Spleen (tissue), 11 donors: ENCODE data around the gene PLXNA2. TPM values are rescaled to one million over a fixed set of nuclear protein-coding genes. Genes with fewer than 3 reads are reported as not detected.

Experiments
- DNase-seq: peaks from one replicate; pipeline ENCODE4 v3.0.0-alpha.2; 2020
- H3K27ac ChIP-seq, 8 donors: fragments of 200-600 bp; sonication (generic) in 7 of 8; 1 replicate in 4 of 8; 2 replicates in 4 of 8; pipeline versions ENCODE4 v1.5.0 to v1.8.0; 2016 to 2021; ENCODE audit warnings: inconsistent platforms in 4 of 8, mild to moderate bottlenecking in 4 of 8, moderate library complexity in 1 of 8
- H3K27me3 ChIP-seq, 7 donors: fragments of 200-600 bp; sonication (generic) in 6 of 7; replicated peaks in 1 of 7; 1 replicate in 4 of 7; 2 replicates in 3 of 7; pipeline versions ENCODE4 v1.5.0 to v1.8.0; 2016 to 2021; ENCODE audit warnings: inconsistent platforms in 3 of 7, mild to moderate bottlenecking in 1 of 7
- H3K36me3 ChIP-seq, 6 donors: fragments of 200-600 bp; sonication (generic) in 5 of 6; 1 replicate in 4 of 6; 2 replicates in 2 of 6; pipeline versions ENCODE4 v1.5.0 to v1.8.0; 2016 to 2021; ENCODE audit warnings: inconsistent platforms in 2 of 6
- H3K4me1 ChIP-seq, 6 donors: fragments of 200-600 bp; sonication (generic) in 5 of 6; 1 replicate in 3 of 6; 2 replicates in 3 of 6; pipeline versions ENCODE4 v1.5.0 to v1.8.0; 2016 to 2021; ENCODE audit warnings: inconsistent platforms in 3 of 6
- H3K4me3 ChIP-seq, 8 donors: fragments of 200-600 bp; sonication (generic) in 7 of 8; 1 replicate in 4 of 8; 2 replicates in 4 of 8; pipeline versions ENCODE4 v1.5.0 to v1.8.0; 2016 to 2021; ENCODE audit warnings: inconsistent platforms in 4 of 8, mild to moderate bottlenecking in 4 of 8, moderate library complexity in 2 of 8
- H3K9me3 ChIP-seq, 8 donors: fragments of 200-600 bp; sonication (generic) in 7 of 8; 1 replicate in 4 of 8; 2 replicates in 4 of 8; pipeline versions ENCODE4 v1.5.0 to v1.8.0; 2016 to 2021; ENCODE audit warnings: inconsistent platforms in 4 of 8
- CTCF ChIP-seq, 11 experiments: fragments of 200-600 bp in 7 of 11; fragments of 450-650 bp in 4 of 11; sonication (generic) in 4 of 11; IDR thresholded peaks in 8 of 11; conservative IDR thresholded peaks in 3 of 11; 1 replicate in 7 of 11; 2 replicates in 4 of 11; pipeline versions ENCODE4 v1.4.0 to v1.8.0; 2016 to 2021; ENCODE audit warnings: antibody characterized with exemption in 11 of 11, inconsistent platforms in 4 of 11, mild to moderate bottlenecking in 1 of 11
- POLR2A ChIP-seq, 3 donors: fragments of 450-650 bp; IDR thresholded peaks; one replicate each; pipeline ENCODE4 v1.5.1; 2017; ENCODE audit warnings: antibody characterized with exemption in 3 of 3, mild to moderate bottlenecking in 1 of 3
- POLR2AphosphoS5 ChIP-seq, 3 donors: sonication (generic); formaldehyde crosslinking; IDR thresholded peaks; one replicate each; pipeline ENCODE4 v1.5.1; 2017; ENCODE audit warnings: antibody characterized with exemption in 3 of 3
- WGBS, 5 donors: extraction: QIAGEN DNeasy Blood & Tissue Kit in 3 of 5; methylation state at CpG; one replicate each; pipeline versions ENCODE4 v1.1.5 to v1.1.7; 2013 to 2018; 5-methylcytosine and 5-hydroxymethylcytosine counted together
- intact Hi-C: fragments of 100-400 bp; cut with DNase I; formaldehyde crosslinking; loops from one replicate; pipeline ENCODE4 v1.15.0; 2023; ENCODE audit warnings: low total_unique reads
- polyA plus RNA-seq, 3 donors: library from polyadenylated mRNA; stranded (reverse); fragments of 200-250 nt; gene quantifications; one replicate each; pipeline ENCODE4 v1.2.1, GENCODE V29; 2013
- total RNA-seq, 7 donors: library from RNA; depleted of rRNA in 3 of 7; stranded (reverse); fragments of >200 nt in 3 of 7; fragmentation: NEBNext Ultra II Directional in 4 of 7; extraction: Animal tissue kit (Norgen Biotek cat#: 25700) in 4 of 7; gene quantifications; one replicate each; pipeline versions ENCODE4 v1.1.0 to v1.2.1, GENCODE V29; 2016 to 2021
- donor health status: healthy with polysubstance abuse.
- donor health status: DM: no; HTN: no; CAD: no; lungs with moderate emphysema.
- donor health status: DM: no; HTN: no; CAD: no.
- donor health status: Bipolar disorder and iron deficiency.
- donor health status: healthy.
- donor health status: DM: no; HTN: no; CAD: no.
- donor health status: DM: yes; HTN: yes; CAD: no.

Gene PLXNA2
- total and polyA plus RNA-seq, 10 donors: 0.93 to 16.9 (median 7.0) TPM

GRCh38 chr1:208154679-208155642, 89.2 kb downstream of the PLXNA2 start:
- WGBS, 5 donors: 79 to 89% (median 83%) methylated on average over 15 of the region's 15 CpGs
- H3K27ac ChIP-seq: no peak overlapping the region
- TF ChIP-seq CTCF (IDR thresholded peaks at IDR 0.05 in 8 of 11, conservative IDR thresholded peaks at IDR 0.05 in 3 of 11): no peak
- no peak for TF ChIP-seq POLR2AphosphoS5 (IDR thresholded peaks at IDR 0.05)
- TF ChIP-seq POLR2A (IDR thresholded peaks at IDR 0.05): no peak
- H3K27me3 ChIP-seq: no peaks in the 10 kb centered on the region
- H3K36me3 ChIP-seq: no peaks in the 10 kb centered on the region
- no peak overlapping the region for H3K4me3 ChIP-seq
- intact Hi-C loops: no loop called here
- DNase-seq: no peak
- H3K9me3 ChIP-seq: no peaks in the 10 kb centered on the region
- H3K4me1 ChIP-seq: peaks cover 0 to 9% (median 0%) of the 10 kb centered on the region in 6 donors

DNA sequence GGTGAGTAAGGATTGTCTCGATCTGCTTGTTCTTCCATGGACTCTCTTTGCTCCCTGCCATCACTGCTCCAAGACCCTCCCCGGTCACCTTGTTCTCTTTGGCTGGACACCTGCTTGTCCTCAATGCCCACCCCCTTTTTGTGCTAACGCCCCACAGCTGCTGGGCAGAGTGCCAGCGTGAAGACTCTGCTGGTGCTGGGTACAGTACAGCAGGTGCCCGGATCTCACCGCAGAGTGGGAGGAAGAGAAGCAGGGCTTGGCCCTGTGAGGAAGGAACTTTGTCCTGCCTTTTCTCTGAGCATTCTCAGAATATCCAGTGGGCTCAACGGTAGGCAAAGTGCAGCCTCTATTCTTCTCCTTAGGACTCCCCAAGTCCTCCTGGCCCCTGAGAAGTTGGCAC, 90.1 kb downstream of the PLXNA2 start:
- H3K4me1 ChIP-seq: peaks cover 0 to 4% (median 0%) of the 10 kb centered on the region in 6 donors
- H3K9me3 ChIP-seq: no peaks in the 10 kb centered on the region
- H3K27me3 ChIP-seq: no peaks in the 10 kb centered on the region
- intact Hi-C loops: no loop called here
- 20 to 52% (median 30%) methylated on average over 7 of the region's 7 CpGs for WGBS, 5 donors
- DNase-seq: no peak
- H3K36me3 ChIP-seq: no peaks in the 10 kb centered on the region
- no peak overlapping the region for H3K4me3 ChIP-seq
- TF ChIP-seq CTCF (IDR thresholded peaks at IDR 0.05 in 8 of 11, conservative IDR thresholded peaks at IDR 0.05 in 3 of 11): no peak
- TF ChIP-seq POLR2AphosphoS5 (IDR thresholded peaks at IDR 0.05): no peak
- no peak for TF ChIP-seq POLR2A (IDR thresholded peaks at IDR 0.05)
- no peak overlapping the region for H3K27ac ChIP-seq

GRCh38 chr1:208153386-208153785, 90.8 kb downstream of the PLXNA2 start:
- Histone ChIP-seq H3K27ac (no peak overlapping the region), H3K9me3 (no peaks in the 10 kb centered on the region), H3K27me3 (no peaks in the 10 kb centered on the region), H3K4me1 (no peaks in the 10 kb centered on the region), H3K36me3 (no peaks in the 10 kb centered on the region), H3K4me3 (no peak overlapping the region)
- DNase-seq: no peak
- WGBS, 5 donors: 83 to 95% (median 92%) methylated on average over 6 of the region's 6 CpGs
- intact Hi-C loops: no loop called here
- TF ChIP-seq POLR2A (IDR thresholded peaks at IDR 0.05): no peak

GRCh38 chr1:208151728-208152598, 92.2 kb downstream of the PLXNA2 start:
- no peak overlapping the region for H3K27ac ChIP-seq
- WGBS, 5 donors: 74 to 84% (median 78%) methylated on average over 9 of the region's 9 CpGs
- no peaks in the 10 kb centered on the region for H3K4me1 ChIP-seq

More at GRCh38 chr1:208151728-208152598, 92.2 kb downstream of the PLXNA2 start:
- intact Hi-C loops: no loop called here
- H3K4me3 ChIP-seq: no peak overlapping the region
- no peaks in the 10 kb centered on the region for H3K9me3 ChIP-seq
- H3K27me3 ChIP-seq: no peaks in the 10 kb centered on the region
- H3K36me3 ChIP-seq: no peaks in the 10 kb centered on the region
- DNase-seq: no peak
- TF ChIP-seq CTCF (IDR thresholded peaks at IDR 0.05 in 8 of 11, conservative IDR thresholded peaks at IDR 0.05 in 3 of 11): no peak
- TF ChIP-seq POLR2AphosphoS5 (IDR thresholded peaks at IDR 0.05): no peak
- no peak for TF ChIP-seq POLR2A (IDR thresholded peaks at IDR 0.05)
